ENCODE measurements around the gene ZNF14.

Gene ZNF14

GRCh38 chr19:19741184-19741583 lies 8.3 kb upstream of the ZNF14 start:
- no peak for DNase-seq (ENCODE audit: low read depth in 1 of 2, low spot score in 1 of 2)
- Histone ChIP-seq H3K4me3 (replicated peaks; ENCODE audit: insufficient read depth, low read length) (no peak overlapping the region), H3K27me3 (ENCODE audit: insufficient read depth, poor library complexity, severe bottlenecking) (no peaks in the 10 kb centered on the region), H3K27ac (replicated peaks) (no peak overlapping the region)
- TF ChIP-seq CTCF (IDR thresholded peaks at IDR 0.05; ENCODE audit: insufficient read depth, low read length) = no peak
- no peak for TF ChIP-seq REST (IDR thresholded peaks at IDR 0.05; ENCODE audit: insufficient replicate concordance, low read depth)
- no peak for TF ChIP-seq SPI1 (IDR thresholded peaks at IDR 0.05; ENCODE audit: borderline replicate concordance, low read depth)
- TF ChIP-seq GABPA (IDR thresholded peaks at IDR 0.05; ENCODE audit: low read depth) = no peak

- H3K27ac ChIP-seq (replicated peaks) = no peak overlapping the region
- H3K4me3 ChIP-seq (replicated peaks; ENCODE audit: insufficient read depth, low read length) = no peak overlapping the region
- no peaks in the 10 kb centered on the region for H3K27me3 ChIP-seq (ENCODE audit: insufficient read depth, poor library complexity, severe bottlenecking)
- TF ChIP-seq POLR2AphosphoS5 (IDR thresholded peaks at IDR 0.05; ENCODE audit: low read depth) (no peak), REST (IDR thresholded peaks at IDR 0.05; ENCODE audit: insufficient replicate concordance, low read depth) (no peak), CTCF (IDR thresholded peaks at IDR 0.05; ENCODE audit: insufficient read depth, low read length) (no peak), SPI1 (IDR thresholded peaks at IDR 0.05; ENCODE audit: borderline replicate concordance, low read depth) (no peak), GABPA (IDR thresholded peaks at IDR 0.05; ENCODE audit: low read depth) (no peak)
- DNase-seq (ENCODE audit: low read depth in 1 of 2, low spot score in 1 of 2) = no peak
These were observed 7.8 kb upstream of the ZNF14 start for GRCh38 chr19:19740755-19741154.

GRCh38 chr19:19738564-19738963 lies 5.7 kb upstream of the ZNF14 start:
- no peak for DNase-seq (ENCODE audit: low read depth in 1 of 2, low spot score in 1 of 2)
- H3K4me3 ChIP-seq (replicated peaks; ENCODE audit: insufficient read depth, low read length) = no peak overlapping the region
- H3K27ac ChIP-seq (replicated peaks) = no peak overlapping the region
- H3K27me3 ChIP-seq (ENCODE audit: insufficient read depth, poor library complexity, severe bottlenecking) = no peaks in the 10 kb centered on the region
- no peak for TF ChIP-seq CTCF (IDR thresholded peaks at IDR 0.05; ENCODE audit: insufficient read depth, low read length)
- no peak for TF ChIP-seq REST (IDR thresholded peaks at IDR 0.05; ENCODE audit: insufficient replicate concordance, low read depth)
- TF ChIP-seq POLR2AphosphoS5 (IDR thresholded peaks at IDR 0.05; ENCODE audit: low read depth) = no peak
- TF ChIP-seq SPI1 (IDR thresholded peaks at IDR 0.05; ENCODE audit: borderline replicate concordance, low read depth) = no peak
- TF ChIP-seq GABPA (IDR thresholded peaks at IDR 0.05; ENCODE audit: low read depth) = no peak

Data from HL-60 (cell line).